ENCODE data around the gene CCDC149. TPM values are rescaled to one million over a fixed set of nuclear protein-coding genes. Genes with fewer than 3 reads are reported as not detected.

Gene CCDC149
- polyA plus RNA-seq (2014; cell fraction: cytosol; rRNA removed): 0.47 and 0.73 TPM in 2 replicates
- 0.15 and 1.7 TPM in 2 replicates for polyA plus RNA-seq (2014; cell fraction: nucleus; rRNA removed)

DNA sequence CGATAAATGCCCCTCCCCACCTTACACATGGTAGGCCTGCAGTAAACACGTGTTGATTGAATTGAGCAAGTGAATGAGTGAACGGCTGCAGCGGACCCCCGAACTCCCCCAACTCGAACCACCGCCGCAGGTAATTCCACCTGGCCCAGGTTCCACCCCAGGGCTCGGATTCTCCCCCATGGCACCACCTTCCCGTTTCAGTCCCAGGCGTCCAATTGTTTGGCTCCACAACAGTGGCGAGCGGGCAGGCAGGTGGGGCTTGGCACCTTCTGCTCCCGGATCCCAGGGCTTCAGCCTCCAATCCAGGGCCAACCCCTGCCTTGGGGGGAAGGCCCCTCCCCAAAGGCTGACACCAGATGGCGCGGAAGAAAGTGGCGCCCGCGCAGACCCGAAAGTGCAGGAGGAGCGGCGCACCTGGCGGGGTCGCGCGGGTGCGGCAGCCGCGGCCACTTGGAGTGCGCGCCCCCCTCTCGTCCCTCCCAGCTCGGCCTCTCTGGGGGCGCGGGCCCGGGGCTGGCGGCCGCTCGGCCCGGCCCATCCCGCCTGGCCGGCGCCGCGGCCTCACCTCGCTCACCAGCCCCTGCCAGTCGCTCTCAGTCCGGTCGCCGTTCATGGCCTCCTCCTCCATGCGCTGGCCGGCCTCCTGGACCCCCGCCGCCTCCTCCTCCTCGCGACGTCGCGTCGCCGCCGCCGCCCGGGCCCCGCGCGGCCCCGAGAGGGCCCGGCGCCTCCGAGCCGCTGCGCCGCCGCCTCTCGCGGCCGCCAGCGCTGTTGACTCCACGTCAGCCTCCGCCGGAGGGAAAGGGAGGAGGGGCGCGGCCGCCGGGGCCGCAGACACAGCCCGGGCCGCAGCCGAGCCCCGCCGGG, at the start of gene CCDC149:
Gene CCDC149, minus strand, starts transcription at position 791 of the 867 bp plus-strand sequence. Its CDS starts 178 bp downstream, at position 613.
- DNase-seq (ENCODE audit: low spot score): peak; percentile 59

DNA sequence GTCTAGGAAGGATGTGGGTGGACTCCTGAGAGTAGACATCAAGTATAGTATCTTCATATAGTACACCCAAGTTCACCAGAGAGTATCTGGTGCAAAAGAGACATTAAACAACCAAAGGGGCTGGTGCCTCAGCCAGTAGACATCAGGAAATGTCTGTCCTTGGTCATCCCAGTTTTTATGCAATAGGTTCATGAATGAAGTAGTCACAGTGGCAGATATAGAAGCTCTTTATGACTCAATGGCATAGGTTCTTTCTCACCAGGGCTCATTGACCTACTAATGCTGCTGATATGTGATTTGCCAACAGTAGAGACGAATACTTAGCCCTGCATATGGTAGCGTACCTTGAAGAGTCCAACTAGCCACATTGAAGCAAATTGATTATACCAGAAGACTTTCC, 45.0 kb upstream of the CCDC149 start:
- no peak for DNase-seq (ENCODE audit: low spot score)

DNA sequence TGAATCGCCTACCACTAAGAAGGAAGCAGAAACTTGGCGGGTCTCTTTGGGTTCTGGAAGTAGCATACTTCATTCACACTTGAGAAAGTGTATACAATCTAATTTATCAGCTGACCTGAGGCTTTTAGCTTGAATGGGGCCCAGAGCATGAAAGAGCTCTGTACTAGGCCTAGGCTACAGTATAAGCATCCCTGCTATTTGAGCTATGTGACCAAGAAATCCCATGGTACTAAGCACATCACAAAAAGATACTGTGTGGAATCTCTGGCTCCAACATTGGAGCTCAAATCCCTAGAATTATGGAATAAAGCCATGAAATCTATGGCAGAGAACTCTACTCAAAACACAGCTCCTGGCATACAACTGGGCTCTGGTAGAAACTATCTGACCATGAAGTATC, 43.9 kb upstream of the CCDC149 start:
- no peak for DNase-seq (ENCODE audit: low spot score)

DNA sequence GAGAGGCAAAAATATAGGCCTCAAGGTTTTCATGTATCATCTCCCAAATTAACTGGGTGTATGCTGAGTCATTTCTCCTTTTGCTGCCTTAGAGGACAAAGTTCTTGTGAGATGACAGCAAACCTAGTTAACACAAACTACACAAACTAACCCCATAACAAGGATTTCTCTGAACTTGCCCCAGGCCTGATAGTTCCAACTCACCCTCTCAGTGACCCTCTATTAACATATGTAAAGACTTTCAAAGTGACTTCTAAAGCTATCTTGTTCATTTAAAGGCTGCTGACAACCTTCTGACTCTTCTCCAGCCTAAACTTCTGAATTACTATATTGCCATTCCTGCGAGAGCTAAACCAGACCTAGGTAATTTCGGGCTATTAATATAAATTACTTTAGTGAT, 43.2 kb upstream of the CCDC149 start:
- no peak for DNase-seq (ENCODE audit: low spot score)

DNA sequence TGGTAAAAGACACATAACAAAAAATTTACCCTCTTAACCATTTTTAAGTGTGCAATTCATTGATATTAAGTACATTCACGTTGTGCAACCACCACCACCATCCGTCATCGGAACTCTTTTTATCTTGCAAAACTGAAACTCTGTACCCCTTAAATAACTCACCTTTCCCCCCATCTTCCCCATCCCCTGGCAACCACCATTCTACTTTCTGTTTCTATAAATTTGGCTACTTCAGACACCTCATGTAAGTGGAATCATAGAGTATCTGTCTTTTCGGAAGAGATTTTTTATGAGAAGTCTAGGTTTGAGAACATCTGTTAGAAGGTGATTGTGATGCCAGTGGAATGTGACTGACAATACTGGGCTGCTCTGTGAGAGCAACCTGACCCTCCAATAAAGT, 39.8 kb upstream of the CCDC149 start:
- DNase-seq (ENCODE audit: low spot score): no peak

DNA sequence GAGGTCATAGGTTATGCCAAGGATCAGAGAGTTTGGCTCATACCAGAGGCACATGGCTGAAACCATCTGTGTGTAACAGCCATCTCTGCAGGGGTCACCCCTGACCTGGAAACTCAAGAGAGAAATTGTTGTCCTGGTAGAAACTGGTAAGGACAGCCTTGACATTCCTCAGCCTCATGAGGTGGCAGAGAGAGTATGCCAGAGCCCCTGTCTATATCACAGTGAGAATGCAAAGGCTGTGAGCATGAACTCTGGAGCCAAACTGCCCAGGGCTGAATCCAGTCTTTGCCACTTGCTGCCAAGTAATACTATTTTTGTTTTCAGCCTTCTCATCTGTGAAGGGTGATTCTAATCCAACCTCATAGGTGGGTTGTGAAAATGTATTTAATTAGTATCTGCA, 37.1 kb upstream of the CCDC149 start:
- DNase-seq (ENCODE audit: low spot score): no peak

DNA sequence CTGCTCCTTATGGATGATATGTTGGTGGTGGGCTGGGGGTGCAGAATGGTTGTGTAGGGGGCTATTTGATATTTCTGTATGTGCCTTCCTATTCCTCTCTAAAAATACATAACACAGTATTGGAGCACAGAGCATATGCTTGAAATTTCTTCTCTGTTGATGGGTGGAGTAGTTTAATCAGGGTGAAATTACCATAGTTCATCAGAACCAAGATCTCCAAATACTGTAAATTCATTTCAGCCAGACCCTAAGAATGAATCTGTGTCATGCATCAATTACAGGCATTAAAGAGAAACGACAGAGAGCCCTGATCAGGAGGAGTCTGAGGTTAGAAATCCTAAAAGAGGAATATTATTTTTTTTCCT, 25.1 kb upstream of the CCDC149 start:
- no peak for DNase-seq (ENCODE audit: low spot score)

DNA sequence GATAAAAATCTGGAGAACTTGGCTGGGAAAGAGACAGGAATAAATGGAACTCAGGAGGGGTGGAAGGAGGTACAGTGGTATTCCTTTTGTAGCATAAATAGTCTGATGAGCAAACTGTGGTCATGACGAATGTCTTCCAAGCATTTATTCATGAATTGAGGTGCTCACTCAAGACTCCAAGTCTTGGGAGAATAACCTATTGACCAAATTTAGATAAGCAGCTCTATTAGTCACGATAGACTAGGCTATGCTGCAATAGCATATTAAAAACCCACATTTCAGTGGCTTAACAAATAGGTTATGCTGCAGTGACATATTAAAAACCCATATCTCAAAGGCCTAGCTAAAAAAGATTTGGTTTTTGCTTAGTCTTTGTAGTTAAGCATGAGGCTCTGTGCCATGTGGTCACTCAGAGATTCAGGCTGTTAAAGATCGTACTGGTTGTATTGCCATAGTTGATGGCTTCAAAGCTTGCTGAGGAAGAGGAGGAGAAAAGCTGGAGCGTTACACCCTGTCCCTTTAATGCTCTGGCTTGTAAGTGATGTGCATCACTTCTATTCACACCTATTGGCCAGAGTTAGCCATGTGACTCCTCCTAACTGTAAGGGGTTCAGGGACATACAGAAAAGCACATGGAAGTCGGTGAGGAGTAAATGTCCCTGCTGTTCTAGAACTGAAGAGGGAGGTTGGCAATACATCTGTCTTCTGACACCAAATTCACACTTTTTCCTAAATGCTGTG, 24.5 kb upstream of the CCDC149 start:
- DNase-seq (ENCODE audit: low spot score): no peak

DNA sequence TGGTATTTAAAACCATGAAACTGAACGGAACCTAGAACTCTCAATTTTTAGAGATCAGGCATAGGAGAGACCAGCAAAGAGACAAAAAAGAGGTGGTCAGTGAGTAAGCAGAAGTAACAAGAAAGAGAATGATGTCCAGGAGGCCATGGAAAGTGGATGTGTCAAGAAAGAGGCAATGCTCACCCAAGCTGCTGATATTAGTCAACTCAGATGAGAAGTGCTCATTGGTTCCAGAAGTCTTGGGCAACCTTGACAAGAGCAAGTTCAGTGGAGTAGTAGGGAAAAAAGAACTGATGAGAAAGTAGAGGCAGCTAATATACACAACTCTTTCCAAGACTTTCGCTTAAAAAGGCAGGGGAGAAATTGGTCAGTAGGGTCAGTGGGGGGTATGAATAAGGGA, 23.0 kb upstream of the CCDC149 start:
- no peak for DNase-seq (ENCODE audit: low spot score)

DNA sequence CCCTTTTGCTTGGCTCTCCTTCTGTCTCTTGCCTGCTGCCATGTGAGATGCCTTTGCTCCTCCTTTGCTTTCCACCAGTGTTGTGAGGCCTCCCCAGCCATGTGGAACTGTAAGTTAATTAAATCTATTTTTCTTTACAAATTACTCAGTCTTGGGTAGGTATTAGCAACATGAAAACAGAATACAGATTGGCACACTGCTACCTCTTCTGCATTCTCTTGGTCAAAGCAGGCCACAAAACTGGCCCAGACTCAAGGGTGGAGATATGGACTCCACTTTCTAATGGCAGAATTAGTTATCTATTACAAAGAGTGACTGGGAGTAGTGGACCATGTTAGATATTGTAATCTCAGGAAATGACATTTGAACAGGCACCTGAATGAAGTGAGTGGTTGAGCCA, 21.5 kb upstream of the CCDC149 start:
- no peak for DNase-seq (ENCODE audit: low spot score)

DNA sequence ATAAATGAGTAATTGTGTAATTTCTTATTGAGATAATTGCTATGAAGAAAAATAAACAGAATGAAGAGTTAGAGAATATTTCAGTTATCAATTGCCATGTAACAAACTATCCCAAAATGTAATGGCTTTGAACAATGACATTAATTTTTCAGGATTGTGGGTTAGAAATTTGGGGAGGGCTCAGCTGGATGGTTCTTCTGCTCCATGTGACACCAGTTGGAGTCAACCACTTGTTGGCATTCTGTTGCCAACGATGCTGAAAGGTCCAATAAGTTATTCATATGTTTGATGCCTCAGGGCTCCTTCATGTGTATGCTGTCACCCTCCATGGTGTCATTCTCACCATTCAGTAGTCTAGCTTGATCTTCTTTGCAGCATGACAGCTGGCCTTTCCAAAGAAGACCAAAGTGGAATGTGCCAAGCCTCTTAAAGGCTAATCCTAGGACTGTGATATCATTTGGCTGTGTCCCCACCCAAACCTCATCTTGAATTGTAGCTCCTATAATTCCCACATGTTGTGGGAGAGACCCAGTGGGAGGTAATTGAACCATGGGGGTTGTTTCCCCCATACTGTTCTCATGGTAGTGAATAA, 20.9 kb upstream of the CCDC149 start:
- DNase-seq (ENCODE audit: low spot score): no peak

DNA sequence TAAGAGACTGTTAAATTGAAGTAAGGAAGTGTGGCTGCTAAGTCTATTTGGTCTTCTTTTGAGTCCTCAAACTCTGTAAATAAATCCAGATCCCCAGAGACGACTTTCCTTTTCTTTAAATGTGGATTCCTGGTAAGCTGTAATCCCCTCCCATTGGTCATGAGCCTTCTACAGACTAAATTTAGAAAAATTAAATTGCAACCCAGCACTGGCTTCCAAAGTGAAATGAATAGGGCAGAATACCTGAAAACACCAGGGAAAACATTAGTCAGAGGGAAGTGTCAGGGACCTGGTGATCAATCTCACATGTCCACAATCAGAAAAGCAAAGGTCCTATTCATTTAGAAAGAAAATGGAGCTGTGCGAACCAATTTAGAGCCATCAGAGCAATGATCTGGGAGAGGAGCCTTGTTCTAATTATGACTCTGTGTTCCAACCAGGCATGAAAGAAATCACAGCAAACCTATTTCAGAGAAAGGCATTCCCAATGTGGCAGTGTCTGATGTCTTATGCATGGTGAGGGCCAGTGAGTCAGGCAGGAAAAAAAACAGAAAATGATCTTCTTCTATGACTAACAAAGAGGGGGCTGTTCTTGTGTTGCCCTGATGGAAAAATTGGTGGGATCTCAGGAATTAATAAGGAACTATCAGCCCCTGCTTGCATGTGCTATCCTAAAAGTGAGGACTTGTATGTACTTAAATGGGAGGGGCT, 19.8 kb upstream of the CCDC149 start:
- DNase-seq (ENCODE audit: low spot score): no peak

DNA sequence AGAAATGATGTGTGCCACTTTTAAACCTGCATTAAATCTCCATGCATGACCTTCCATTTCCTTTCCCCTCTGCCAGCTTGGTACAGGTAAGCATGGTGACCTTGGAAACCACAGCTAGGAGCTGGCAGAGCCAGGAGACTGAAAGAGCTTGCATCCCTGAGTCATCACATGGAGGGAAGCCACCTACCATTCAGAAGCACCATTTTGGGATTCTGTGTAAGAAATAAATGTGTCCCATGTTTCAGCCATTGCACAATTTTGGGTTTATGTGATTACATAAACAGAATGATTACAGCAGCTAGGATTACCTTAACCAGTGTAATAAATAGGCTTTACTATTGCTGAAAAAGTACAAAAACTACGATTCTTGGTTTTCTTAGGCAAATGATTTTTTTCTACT, 17.3 kb upstream of the CCDC149 start:
- no peak for DNase-seq (ENCODE audit: low spot score)

DNA sequence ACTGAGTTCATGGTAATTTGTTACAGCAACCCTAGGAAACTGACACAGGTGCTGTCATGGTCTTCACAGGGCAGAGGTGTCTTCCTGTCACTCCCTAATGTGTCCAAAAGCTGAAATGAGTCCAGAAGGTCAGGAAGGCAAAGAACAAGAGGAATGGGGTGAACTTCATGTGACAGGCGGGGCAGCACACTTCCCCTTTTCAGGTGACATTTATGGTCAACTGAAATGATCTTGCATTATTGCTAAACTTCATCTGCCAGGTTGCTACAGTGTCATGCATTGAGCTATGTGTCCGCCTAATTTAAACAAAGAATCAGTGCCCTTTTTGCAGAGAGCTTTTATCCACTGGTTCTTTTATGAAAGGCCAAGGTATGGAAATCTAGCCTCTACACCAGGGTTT, 15.9 kb upstream of the CCDC149 start:
- no peak for DNase-seq (ENCODE audit: low spot score)

DNA sequence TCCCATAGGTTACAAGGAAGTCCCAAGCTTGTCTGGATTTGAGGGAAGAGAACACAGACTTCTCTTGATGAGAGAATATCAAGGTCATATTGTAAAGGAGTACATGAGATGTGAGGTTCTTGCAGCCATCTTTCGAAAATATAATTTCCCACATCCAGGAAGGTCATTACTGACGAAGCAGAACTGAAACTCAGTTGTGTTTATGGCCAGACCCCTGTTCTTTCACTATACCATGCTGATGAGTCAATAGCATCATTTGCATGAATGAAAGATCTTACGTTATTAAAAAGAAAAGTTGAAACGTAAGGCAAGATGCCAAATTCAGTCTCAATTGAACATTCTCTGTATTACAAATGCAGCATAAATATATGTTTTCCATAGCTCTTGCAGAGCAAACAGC, 14.2 kb upstream of the CCDC149 start:
- no peak for DNase-seq (ENCODE audit: low spot score)

DNA sequence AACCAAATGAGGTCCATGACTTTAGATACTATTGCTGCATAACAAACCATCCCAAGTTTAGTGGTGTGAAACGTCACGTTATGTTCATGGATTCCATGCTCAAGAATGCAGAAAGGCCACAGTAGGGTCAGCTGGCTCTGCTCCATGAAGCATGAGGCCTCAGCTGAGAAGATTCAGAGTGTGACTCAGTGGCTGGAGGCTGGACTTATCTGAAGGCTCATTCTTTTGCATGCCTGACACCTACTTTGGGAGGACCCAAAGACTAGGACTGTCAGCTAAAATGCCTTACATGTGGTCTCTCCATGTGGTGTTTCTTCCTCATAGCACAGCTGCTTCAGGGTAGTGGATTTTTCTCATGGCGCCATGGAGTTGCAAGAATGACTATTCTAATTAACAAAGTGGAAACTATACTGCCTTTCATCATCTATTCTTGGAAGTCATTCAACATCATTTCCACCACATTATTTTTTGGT, 11.5 kb upstream of the CCDC149 start:
- no peak for DNase-seq (ENCODE audit: low spot score)

DNA sequence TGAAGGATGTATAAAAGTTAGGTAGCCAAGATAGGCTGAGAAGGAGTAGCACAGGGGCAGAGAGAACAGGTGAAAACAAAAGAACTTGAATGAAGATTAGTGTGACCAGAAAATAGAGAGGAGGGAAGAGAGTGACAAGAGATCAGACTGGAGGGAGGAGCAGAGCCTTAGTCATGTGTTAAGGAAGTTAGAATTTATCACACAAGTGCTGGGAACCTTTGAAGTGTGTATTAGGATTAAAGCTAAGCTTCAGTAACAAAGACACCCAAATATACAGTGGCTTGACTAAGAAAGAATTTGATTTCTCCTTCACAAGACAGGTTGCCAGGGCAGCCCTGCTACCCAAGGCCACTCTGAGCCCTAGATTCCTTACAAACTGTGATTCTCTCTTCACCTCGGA, 10.7 kb upstream of the CCDC149 start:
- DNase-seq (ENCODE audit: low spot score): no peak

DNA sequence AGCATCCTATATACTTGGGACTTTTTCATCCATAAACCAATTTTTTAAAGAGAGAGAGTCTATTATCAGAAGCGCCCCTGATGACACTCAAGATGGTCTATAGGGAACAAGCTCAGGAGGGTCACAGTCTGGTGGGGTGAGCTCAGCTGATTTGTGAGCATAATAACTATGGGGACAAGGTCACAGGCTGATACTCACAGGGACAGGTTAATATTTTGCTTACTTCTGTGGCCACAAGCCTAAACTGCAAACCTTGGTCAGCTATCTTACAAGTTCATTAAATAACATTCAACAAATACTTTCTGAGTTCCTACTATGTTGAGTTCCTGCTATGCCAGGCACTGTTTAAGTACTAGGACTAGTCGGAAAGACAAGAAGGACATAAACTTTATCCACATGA, 10.2 kb upstream of the CCDC149 start:
- no peak for DNase-seq (ENCODE audit: low spot score)

DNA sequence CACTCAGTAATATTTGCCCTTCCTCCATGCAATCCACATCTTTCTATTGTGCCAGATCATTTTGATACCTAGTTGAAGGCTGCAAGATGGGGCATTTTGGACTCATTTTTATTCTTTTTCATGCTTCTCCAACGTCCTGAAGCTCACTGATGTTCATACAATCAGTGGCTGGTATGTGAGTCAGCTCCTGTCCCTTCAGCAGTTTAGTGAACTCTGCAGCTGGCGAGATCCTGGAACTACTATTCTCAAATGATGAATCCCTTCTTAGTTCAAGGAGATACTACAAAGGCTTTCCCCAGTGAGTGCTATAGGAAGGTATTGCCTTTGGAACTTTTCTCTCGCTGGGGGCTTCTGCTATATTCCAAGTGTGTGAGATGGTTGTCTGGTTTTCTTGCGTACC, 9.6 kb upstream of the CCDC149 start:
- no peak for DNase-seq (ENCODE audit: low spot score)

DNA sequence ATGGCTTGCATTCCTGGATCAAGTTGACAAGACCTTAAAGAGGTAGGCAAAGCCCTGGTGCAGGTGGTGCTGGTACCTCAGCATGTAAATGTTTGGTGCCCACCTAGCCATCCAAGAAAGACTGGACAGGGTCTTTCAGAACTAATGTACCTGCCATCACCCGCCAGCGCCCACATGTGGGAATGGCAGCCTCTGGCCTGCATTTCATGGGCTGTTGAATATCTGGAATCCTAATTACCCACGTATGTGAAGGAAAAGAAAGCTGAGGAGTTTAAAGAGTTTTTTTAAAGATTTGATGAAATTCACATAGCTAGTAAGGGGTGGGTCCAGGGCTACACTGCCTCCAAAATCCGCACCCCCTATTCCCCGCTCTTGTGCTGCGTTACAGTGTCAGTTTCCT, 8.6 kb upstream of the CCDC149 start:
- DNase-seq (ENCODE audit: low spot score): no peak

DNA sequence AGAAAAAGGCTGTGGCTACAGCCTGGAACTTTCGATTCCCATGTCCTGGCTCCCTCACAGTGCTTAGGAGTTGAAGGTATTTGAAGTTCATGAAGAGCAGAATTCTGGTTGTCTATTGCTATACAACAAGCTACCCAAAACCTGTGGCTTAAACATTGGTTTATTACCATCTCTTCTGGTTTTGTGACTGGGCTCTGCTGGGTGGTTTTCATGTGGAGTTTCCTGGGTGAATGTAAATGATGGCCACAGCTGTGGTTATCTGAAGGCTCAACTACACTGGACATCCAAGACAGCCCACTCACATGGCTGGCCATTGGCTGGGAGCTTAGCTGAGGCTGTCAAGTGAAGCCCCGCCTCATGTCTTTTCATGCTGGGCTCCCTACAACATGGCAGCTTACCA, 7.2 kb upstream of the CCDC149 start:
- DNase-seq (ENCODE audit: low spot score): no peak
